Measurements from ENCODE around the gene ST8SIA5. TPM values are rescaled to one million over a fixed set of nuclear protein-coding genes. Genes with fewer than 3 reads are reported as not detected.

Gene ST8SIA5
- total RNA-seq, 1 donor from 2014 or later, result not detected

GRCh38 chr18:46716336-46716735 is 40.5 kb downstream of the ST8SIA5 start:
- DNase-seq, result no peak
- Mint-ChIP-seq H3K36me3 (ENCODE audit: low read depth) (no peaks in the 10 kb centered on the region), H3K9me3 (no peaks in the 10 kb centered on the region), H3K27ac (no peak overlapping the region), H3K4me3 (no peak overlapping the region), H3K27me3 (peaks cover 2% of the 10 kb centered on the region), H3K4me1 (no peaks in the 10 kb centered on the region)
- intact Hi-C loops (cut with micrococcal nuclease), result loop anchor here (10.0 kb wide), 1 partner anchor 1008 kb away; no protein-coding TSS in a partner anchor

DNA sequence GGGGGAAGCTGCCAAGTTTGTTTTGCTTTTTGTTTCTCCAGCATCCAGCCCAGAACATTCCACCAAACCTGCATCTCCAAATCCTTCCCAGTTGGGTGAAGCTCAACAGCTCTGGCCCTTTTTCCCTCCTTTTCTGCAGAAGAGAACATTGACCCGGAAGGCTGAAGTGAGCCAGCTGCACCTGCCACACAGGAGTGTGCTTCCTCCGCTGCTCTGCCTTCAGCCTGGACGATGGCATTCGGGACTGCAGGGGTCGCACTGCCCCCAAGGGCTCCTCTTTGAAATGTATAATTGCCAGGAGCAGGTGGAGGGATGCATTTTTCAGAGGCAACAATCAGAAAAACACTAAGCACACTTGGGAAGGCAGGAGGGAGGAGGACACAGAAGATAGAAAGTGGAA is 41.8 kb downstream of the ST8SIA5 start:
- Mint-ChIP-seq H3K4me1 (no peaks in the 10 kb centered on the region), H3K36me3 (ENCODE audit: low read depth) (no peaks in the 10 kb centered on the region), H3K9me3 (no peaks in the 10 kb centered on the region), H3K27ac (no peak overlapping the region), H3K27me3 (peaks cover 2% of the 10 kb centered on the region), H3K4me3 (no peak overlapping the region)
- intact Hi-C loops (cut with micrococcal nuclease), result loop anchor here (10.0 kb wide), 1 partner anchor 1010 kb away; no protein-coding TSS in a partner anchor
- DNase-seq, result no peak

GRCh38 chr18:46712406-46712805 is 44.4 kb downstream of the ST8SIA5 start:
- H3K27ac Mint-ChIP-seq, result no peak overlapping the region

DNA sequence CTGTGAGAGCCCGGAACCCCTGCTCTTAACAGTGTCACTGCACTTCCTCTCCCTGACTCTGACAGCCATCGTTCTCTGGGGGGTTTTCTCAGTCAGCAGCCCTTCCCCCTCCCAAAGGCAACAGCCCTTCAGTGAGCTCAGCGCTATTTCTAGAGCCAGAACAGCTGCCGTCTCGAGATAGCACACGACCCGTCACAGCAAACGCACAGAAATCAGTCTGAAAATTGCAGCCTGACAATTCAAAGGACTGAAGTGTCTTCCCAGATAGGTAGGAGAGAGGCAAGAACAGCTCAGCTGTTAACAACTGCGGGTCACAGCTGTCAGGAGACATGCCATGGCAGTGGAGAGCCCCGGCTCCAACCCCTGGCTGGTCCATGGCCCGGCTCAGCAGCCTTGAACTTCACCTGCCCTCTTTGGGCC is 45.4 kb downstream of the ST8SIA5 start:
- peaks cover 2% of the 10 kb centered on the region for H3K27me3 Mint-ChIP-seq
- no peak for DNase-seq
- intact Hi-C loops (cut with micrococcal nuclease), result loop anchor here (10.0 kb wide), 1 partner anchor 1013 kb away; no protein-coding TSS in a partner anchor
- no peaks in the 10 kb centered on the region for H3K4me1 Mint-ChIP-seq
- no peaks in the 10 kb centered on the region for H3K9me3 Mint-ChIP-seq
- no peaks in the 10 kb centered on the region for H3K36me3 Mint-ChIP-seq (ENCODE audit: low read depth)
- no peak overlapping the region for H3K27ac Mint-ChIP-seq
- H3K4me3 Mint-ChIP-seq, result no peak overlapping the region

More at GRCh38 chr18:46712406-46712805, 44.4 kb downstream of the ST8SIA5 start:
- Mint-ChIP-seq H3K4me1 (no peaks in the 10 kb centered on the region), H3K4me3 (no peak overlapping the region), H3K27me3 (peaks cover under 1% of the 10 kb centered on the region), H3K9me3 (no peaks in the 10 kb centered on the region), H3K36me3 (ENCODE audit: low read depth) (no peaks in the 10 kb centered on the region)
- no peak for DNase-seq
- intact Hi-C loops (cut with micrococcal nuclease), result loop anchor here (10.0 kb wide), 1 partner anchor 1012 kb away; no protein-coding TSS in a partner anchor

DNA sequence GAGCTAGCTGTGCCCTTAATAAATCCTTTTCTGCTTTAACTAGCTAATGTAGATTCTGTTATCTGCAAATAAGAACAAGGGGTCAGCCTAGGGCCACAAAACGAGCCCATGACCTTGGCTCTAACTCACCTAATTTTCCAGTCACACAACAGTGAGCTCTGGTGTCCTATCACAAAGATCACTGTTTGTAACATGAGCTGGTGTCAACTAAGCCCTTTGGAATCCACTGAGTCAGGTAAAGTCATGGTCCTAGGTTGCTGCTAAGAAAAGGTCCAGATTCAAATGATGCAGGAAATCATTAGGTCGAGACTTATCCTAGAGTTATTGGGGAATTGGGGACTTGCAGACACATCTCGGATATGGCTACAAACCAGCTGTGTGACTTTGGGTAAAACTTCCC is 49.9 kb downstream of the ST8SIA5 start:
- no peak for DNase-seq
- Mint-ChIP-seq H3K4me1 (no peaks in the 10 kb centered on the region), H3K27me3 (peaks cover 2% of the 10 kb centered on the region), H3K27ac (no peak overlapping the region), H3K9me3 (no peaks in the 10 kb centered on the region), H3K36me3 (ENCODE audit: low read depth) (no peaks in the 10 kb centered on the region), H3K4me3 (no peak overlapping the region)
- intact Hi-C loops (cut with micrococcal nuclease), result no loop called here

DNA sequence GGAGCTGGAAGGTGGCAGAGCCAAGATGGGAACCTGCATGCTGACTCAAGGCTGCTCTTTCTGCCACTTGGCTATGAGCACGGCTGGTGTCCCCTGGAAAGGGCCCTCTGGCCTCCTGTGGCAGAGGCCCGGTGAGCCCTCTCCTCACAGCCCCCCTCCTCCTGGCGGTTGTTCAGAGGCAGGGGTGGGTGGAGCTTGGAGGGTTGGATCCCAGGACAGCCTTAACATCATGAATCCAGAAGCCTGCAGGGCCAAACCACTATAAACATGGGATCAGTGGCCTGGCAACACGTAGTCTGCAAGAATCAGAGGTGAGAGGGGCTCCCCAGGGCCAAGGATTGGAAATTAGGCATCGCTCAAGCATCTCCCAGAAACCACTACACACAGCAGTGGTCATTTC is 51.3 kb downstream of the ST8SIA5 start:
- intact Hi-C loops (cut with micrococcal nuclease), result no loop called here
- H3K27me3 Mint-ChIP-seq, result peaks cover 2% of the 10 kb centered on the region
- no peak overlapping the region for H3K27ac Mint-ChIP-seq
- no peaks in the 10 kb centered on the region for H3K4me1 Mint-ChIP-seq
- no peaks in the 10 kb centered on the region for H3K36me3 Mint-ChIP-seq (ENCODE audit: low read depth)
- no peak overlapping the region for H3K4me3 Mint-ChIP-seq
- no peaks in the 10 kb centered on the region for H3K9me3 Mint-ChIP-seq
- DNase-seq, result no peak

DNA sequence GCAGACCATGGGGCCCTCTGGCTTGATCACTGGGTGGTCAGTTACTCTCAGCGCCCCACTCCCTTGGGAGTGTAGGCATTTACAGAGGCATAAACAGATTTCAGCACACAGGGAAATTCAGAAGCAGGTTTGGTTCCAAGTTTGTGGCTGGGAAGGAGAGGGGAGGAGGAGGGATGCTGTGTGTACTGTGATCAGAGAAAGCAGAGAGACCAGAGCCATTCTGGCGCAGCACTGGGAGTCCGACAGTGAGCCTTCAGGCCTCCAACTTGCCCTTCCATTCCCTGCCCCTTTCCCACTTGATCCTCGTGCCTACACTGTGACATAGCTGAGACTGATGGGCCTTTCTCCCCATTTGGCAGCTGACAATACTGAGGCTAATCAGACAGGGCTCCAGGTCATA is 52.0 kb downstream of the ST8SIA5 start:
- H3K36me3 Mint-ChIP-seq (ENCODE audit: low read depth), result no peaks in the 10 kb centered on the region
- no peak overlapping the region for H3K27ac Mint-ChIP-seq
- peaks cover 2% of the 10 kb centered on the region for H3K27me3 Mint-ChIP-seq
- no peaks in the 10 kb centered on the region for H3K9me3 Mint-ChIP-seq
- intact Hi-C loops (cut with micrococcal nuclease), result no loop called here
- H3K4me1 Mint-ChIP-seq, result no peaks in the 10 kb centered on the region
- no peak overlapping the region for H3K4me3 Mint-ChIP-seq
- no peak for DNase-seq

DNA sequence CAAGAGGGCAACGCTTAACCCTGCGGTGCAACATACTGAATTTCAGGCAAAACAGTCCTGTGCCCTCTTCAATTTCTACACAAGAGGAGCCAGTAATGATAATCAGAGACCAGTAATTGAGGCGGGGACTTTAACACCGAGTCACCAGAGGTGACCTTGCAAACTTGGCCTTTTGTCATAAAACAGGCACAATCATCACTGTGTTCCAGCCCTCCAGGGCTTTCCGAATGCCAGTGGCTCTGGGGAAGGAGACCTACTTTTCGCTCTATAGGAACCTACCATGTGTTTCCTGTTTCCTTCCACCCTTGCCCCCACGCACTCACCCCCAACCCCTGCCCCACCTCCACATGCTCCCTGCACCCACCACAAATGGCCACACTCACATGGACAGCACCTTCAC is 52.7 kb downstream of the ST8SIA5 start:
- no peaks in the 10 kb centered on the region for H3K4me1 Mint-ChIP-seq
- no peaks in the 10 kb centered on the region for H3K36me3 Mint-ChIP-seq (ENCODE audit: low read depth)
- no peak for DNase-seq
- H3K4me3 Mint-ChIP-seq, result no peak overlapping the region
- intact Hi-C loops (cut with micrococcal nuclease), result no loop called here
- H3K27me3 Mint-ChIP-seq, result peaks cover 2% of the 10 kb centered on the region
- no peaks in the 10 kb centered on the region for H3K9me3 Mint-ChIP-seq
- no peak overlapping the region for H3K27ac Mint-ChIP-seq

DNA sequence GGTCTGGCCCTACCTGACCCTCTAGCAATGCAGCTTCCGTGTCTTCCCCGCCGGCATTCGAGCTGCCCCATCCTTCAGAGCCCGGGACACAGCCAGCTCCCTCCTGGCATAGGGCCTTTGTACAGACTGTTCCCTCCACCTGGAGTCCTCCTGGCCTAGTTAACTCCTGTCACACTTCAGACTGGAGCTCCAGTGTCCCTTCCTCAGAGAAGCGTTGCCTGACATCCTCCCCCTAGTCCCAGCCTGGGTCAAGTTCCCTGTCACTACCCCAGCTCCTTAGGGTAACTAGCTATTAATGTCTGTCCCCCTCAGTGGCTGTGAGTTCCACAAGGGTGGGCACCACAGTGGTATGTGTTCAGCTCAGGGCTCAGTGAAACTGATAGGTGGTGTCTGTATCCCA is 54.4 kb downstream of the ST8SIA5 start:
- Mint-ChIP-seq H3K9me3 (peaks cover 8% of the 10 kb centered on the region), H3K4me1 (no peaks in the 10 kb centered on the region), H3K36me3 (ENCODE audit: low read depth) (no peaks in the 10 kb centered on the region), H3K27ac (no peak overlapping the region), H3K4me3 (no peak overlapping the region), H3K27me3 (peaks cover 3% of the 10 kb centered on the region)
- DNase-seq, result no peak
- intact Hi-C loops (cut with micrococcal nuclease), result no loop called here

DNA sequence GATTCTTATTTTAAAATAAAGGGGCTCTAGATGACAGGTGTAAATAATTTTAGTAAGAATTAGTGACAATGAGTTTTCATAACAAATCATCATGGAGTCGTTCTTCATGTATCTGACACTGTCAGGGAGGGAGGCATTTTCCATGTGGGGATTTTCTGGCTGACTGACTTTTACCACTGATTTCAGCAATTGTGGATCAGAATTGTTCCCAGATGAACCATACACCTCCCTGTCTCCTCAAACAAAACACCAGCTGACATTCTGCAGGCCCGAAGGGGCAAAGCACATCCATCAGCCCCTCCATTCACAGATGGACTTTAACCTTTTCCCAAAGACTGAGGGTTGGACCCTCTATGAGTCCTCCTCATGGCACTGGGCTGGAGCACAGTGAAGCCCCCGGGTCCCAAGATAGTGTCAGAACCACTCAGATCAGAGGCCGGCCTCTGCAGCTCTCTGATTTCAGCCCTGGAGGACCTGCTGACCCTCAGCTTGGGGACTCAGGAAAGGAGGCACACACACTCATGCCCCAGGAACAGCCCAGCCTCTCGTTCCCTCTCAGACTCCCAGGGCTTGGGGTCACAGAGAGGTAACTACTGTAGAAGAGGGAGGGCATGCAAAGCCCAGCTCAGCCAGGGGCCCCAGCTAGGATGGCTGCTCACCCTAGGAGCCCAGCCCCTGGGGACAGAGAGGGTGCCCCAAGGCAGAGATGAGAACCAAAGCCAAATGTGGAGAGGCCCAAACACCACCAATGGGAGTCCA is 56.6 kb downstream of the ST8SIA5 start:
- intact Hi-C loops (cut with micrococcal nuclease), result no loop called here
- Mint-ChIP-seq H3K36me3 (ENCODE audit: low read depth) (no peaks in the 10 kb centered on the region), H3K9me3 (peaks cover 12% of the 10 kb centered on the region), H3K4me1 (no peaks in the 10 kb centered on the region), H3K27me3 (peaks cover 7% of the 10 kb centered on the region), H3K4me3 (no peak overlapping the region), H3K27ac (no peak overlapping the region)
- DNase-seq, result no peak

DNA sequence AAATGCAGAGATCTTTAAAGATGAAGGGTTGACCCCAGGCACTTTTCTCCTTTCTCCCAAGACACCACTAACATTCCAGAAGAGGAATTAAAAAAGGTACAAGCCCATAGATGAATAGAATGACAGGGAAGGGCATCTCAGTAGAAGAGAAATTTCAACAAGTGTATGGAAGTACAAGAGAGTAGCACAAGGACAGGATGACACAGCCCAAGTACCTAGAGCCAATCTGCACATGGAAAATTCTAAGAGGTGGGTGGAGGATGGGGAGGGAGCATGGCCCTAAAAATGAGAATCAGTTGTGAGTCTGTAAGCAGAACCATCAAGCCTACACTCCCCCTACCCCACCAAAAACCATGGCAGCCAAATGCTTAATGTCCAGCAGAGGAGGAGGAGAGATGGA is 60.2 kb downstream of the ST8SIA5 start:
- no peak overlapping the region for H3K27ac Mint-ChIP-seq
- no peaks in the 10 kb centered on the region for H3K4me1 Mint-ChIP-seq
- DNase-seq, result no peak
- H3K4me3 Mint-ChIP-seq, result no peak overlapping the region
- no peaks in the 10 kb centered on the region for H3K36me3 Mint-ChIP-seq (ENCODE audit: low read depth)
- peaks cover 8% of the 10 kb centered on the region for H3K27me3 Mint-ChIP-seq
- intact Hi-C loops (cut with micrococcal nuclease), result no loop called here
- H3K9me3 Mint-ChIP-seq, result peaks cover 12% of the 10 kb centered on the region

- Mint-ChIP-seq H3K36me3 (ENCODE audit: low read depth) (no peaks in the 10 kb centered on the region), H3K27me3 (peaks cover 8% of the 10 kb centered on the region), H3K4me3 (no peak overlapping the region), H3K27ac (no peak overlapping the region), H3K9me3 (peaks cover 12% of the 10 kb centered on the region), H3K4me1 (no peaks in the 10 kb centered on the region)
- no peak for DNase-seq
- intact Hi-C loops (cut with micrococcal nuclease), result no loop called here
Observed at GRCh38 chr18:46696268-46696667, 60.6 kb downstream of the ST8SIA5 start.

GRCh38 chr18:46693996-46694395 is 62.9 kb downstream of the ST8SIA5 start:
- Mint-ChIP-seq H3K27ac (no peak overlapping the region), H3K9me3 (peaks cover 12% of the 10 kb centered on the region), H3K36me3 (ENCODE audit: low read depth) (no peaks in the 10 kb centered on the region), H3K4me3 (no peak overlapping the region), H3K4me1 (no peaks in the 10 kb centered on the region), H3K27me3 (peaks cover 8% of the 10 kb centered on the region)
- intact Hi-C loops (cut with micrococcal nuclease), result no loop called here
- DNase-seq, result no peak

- no peaks in the 10 kb centered on the region for H3K9me3 Mint-ChIP-seq
- peaks cover 2% of the 10 kb centered on the region for H3K27me3 Mint-ChIP-seq
- no peaks in the 10 kb centered on the region for H3K36me3 Mint-ChIP-seq (ENCODE audit: low read depth)
- no peak overlapping the region for H3K27ac Mint-ChIP-seq
- intact Hi-C loops (cut with micrococcal nuclease), result no loop called here
- DNase-seq, result no peak
- no peaks in the 10 kb centered on the region for H3K4me1 Mint-ChIP-seq
- H3K4me3 Mint-ChIP-seq, result no peak overlapping the region
Observed at GRCh38 chr18:46688853-46689525, 67.9 kb downstream of the ST8SIA5 start.
